H1 (cell line): ENCODE results near the gene DCN. TPM values are rescaled to one million over a fixed set of nuclear protein-coding genes. Genes with fewer than 3 reads are reported as not detected.

Source experiments
- KDM4A ChIP-seq: IDR thresholded peaks from one replicate; pipeline ENCODE4 v1.7.1; 2012; ENCODE audit warnings: low read depth, mild to moderate bottlenecking, moderate library complexity, low read length, inconsistent platforms; ENCODE audit not compliant: severe bottlenecking
- polyA plus RNA-seq, 7 experiments: library from polyadenylated mRNA; depleted of rRNA in 3 of 7; stranded (reverse) in 5 of 7; unstranded in 2 of 7; fragments of >200 nt in 5 of 7; fragments of 200-250 nt in 2 of 7; gene quantifications; 1 replicate in 5 of 7; 2 replicates in 1 of 7; 4 replicates in 1 of 7; pipeline versions ENCODE4 v1.2.1 to v1.2.3, GENCODE V29; 2011 to 2013; ENCODE audit warnings: missing spikeins in 2 of 7, mixed read lengths in 2 of 7
- total RNA-seq: library from RNA; stranded (reverse); fragmentation: NEBNext Ultra II Directional; extraction: Animal tissue kit (Norgen Biotek cat#: 25700); gene quantifications from 2 replicates; pipeline ENCODE4 v1.2.1, GENCODE V29; 2021

DCN gene
- total and polyA plus RNA-seq, 2 of the 8 experiments (the other 6 are each of a cell fraction or from before 2014, with no cell fraction given), result not detected

GRCh38 chr12:91222746-91223145 is 40.1 kb upstream of the DCN start (continued):
- no peak for TF ChIP-seq KDM4A
- TF ChIP-seq, all 59 proteins: peak for 0
